Small intestine (tissue), 7 donors: ENCODE data around the gene FXYD1. TPM values are rescaled to one million over a fixed set of nuclear protein-coding genes. Genes with fewer than 3 reads are reported as not detected.

Experiments used
- DNase-seq, 2 donors: peaks; one replicate each; pipeline versions ENCODE4 v3.0.0 to v3.0.0-alpha.2; 2013
- FAIRE-seq: peaks from 2 replicates; lab custom pipeline; 2012; peaks lifted over from hg19 to GRCh38; lab: Jason Lieb, UNC
- H3K27ac ChIP-seq, 3 donors: one replicate each; pipeline ENCODE4 v1.5.1; 2013; ENCODE audit warnings: low read length in 2 of 3, mild to moderate bottlenecking in 2 of 3, control low read depth in 1 of 3, inconsistent platforms in 1 of 3, low read depth in 1 of 3, moderate library complexity in 1 of 3
- H3K27me3 ChIP-seq, 3 donors: one replicate each; pipeline ENCODE4 v1.6.1; 2013; ENCODE audit warnings: low read length in 3 of 3, inconsistent platforms in 1 of 3; ENCODE audit not compliant: control insufficient read depth in 3 of 3, insufficient read depth in 3 of 3
- H3K36me3 ChIP-seq, 3 donors: one replicate each; pipeline ENCODE4 v1.6.1; 2013; ENCODE audit warnings: low read length in 3 of 3, inconsistent platforms in 1 of 3, low read depth in 1 of 3, mild to moderate bottlenecking in 1 of 3, moderate library complexity in 1 of 3; ENCODE audit not compliant: control insufficient read depth in 3 of 3, insufficient read depth in 2 of 3
- H3K4me1 ChIP-seq, 3 donors: one replicate each; pipeline ENCODE4 v1.6.1; 2013; ENCODE audit warnings: low read length in 2 of 3, inconsistent platforms in 1 of 3, low read depth in 1 of 3, mild to moderate bottlenecking in 1 of 3, moderate library complexity in 1 of 3; ENCODE audit not compliant: control insufficient read depth in 3 of 3, insufficient read depth in 2 of 3
- H3K4me3 ChIP-seq, 3 donors: one replicate each; pipeline ENCODE4 v1.5.1; 2013; ENCODE audit warnings: low read length in 3 of 3, control low read depth in 1 of 3, inconsistent platforms in 1 of 3, low read depth in 1 of 3, mild to moderate bottlenecking in 1 of 3, moderate library complexity in 1 of 3
- H3K9me3 ChIP-seq, 2 donors: one replicate each; pipeline ENCODE4 v1.6.1; 2013; ENCODE audit warnings: low read depth in 1 of 2, low read length in 1 of 2; ENCODE audit not compliant: control insufficient read depth in 2 of 2, insufficient read depth in 1 of 2
- WGBS, 3 donors: extraction: QIAGEN DNeasy Blood & Tissue Kit; methylation state at CpG; one replicate each; pipeline ENCODE4 v1.1.7; 2013; 5-methylcytosine and 5-hydroxymethylcytosine counted together
- polyA plus RNA-seq, 4 donors: library from polyadenylated mRNA; stranded (reverse) in 3 of 4; unstranded in 1 of 4; fragments of 200-250 nt in 3 of 4; fragments of 120-200 nt in 1 of 4; gene quantifications; one replicate each; pipeline versions ENCODE4 v1.2.1 to v1.2.3, GENCODE V29; 2013
- donor health status: healthy with polysubstance abuse.
- donor health status: control.
- donor health status: control.
- donor health status: Bipolar disorder and iron deficiency.
- donor health status: healthy.

Gene FXYD1
- polyA plus RNA-seq, 4 donors: 7.3 to 25.4 (median 13.6) TPM; not detected in 1

- Histone ChIP-seq H3K36me3 (no peaks in the 10 kb centered on the region), H3K4me3 (no peak overlapping the region), H3K27ac (no peak overlapping the region), H3K4me1 (peaks cover 0 to 12% (median 2%) of the 10 kb centered on the region in 3 donors), H3K27me3 (no peaks in the 10 kb centered on the region), H3K9me3 (peaks cover 0 to 2% of the 10 kb centered on the region in 2 donors)
- no peak for DNase-seq
- FAIRE-seq: no peak
- 49 to 66% (median 59%) methylated on average over 9 of the region's 9 CpGs for WGBS, 3 donors
These were observed 27.6 kb upstream of the FXYD1 start for GRCh38 chr19:35110974-35111373.

- H3K27ac ChIP-seq: no peak overlapping the region
- no peaks in the 10 kb centered on the region for H3K27me3 ChIP-seq
- no peak overlapping the region for H3K4me3 ChIP-seq
- H3K36me3 ChIP-seq: peaks cover 0 to 4% (median 0%) of the 10 kb centered on the region in 3 donors
- 72 to 86% (median 83%) methylated on average over 15 of the region's 15 CpGs for WGBS, 3 donors
- FAIRE-seq (no peak), DNase-seq (no peak)
- H3K9me3 ChIP-seq: no peaks in the 10 kb centered on the region
- H3K4me1 ChIP-seq: peaks cover 0 to 21% (median 0%) of the 10 kb centered on the region in 3 donors
These were observed 25.5 kb upstream of the FXYD1 start for GRCh38 chr19:35112995-35113688.

- Histone ChIP-seq H3K9me3 (no peaks in the 10 kb centered on the region), H3K4me3 (peak overlapping the region in 2 of 3 donors; percentile 16 to 62), H3K4me1 (peaks cover 0 to 22% (median 0%) of the 10 kb centered on the region in 3 donors), H3K27ac (peak overlapping the region; percentile 24 to 90 (median 28)), H3K27me3 (no peaks in the 10 kb centered on the region), H3K36me3 (peaks cover 0 to 16% (median 0%) of the 10 kb centered on the region in 3 donors)
- no peak for FAIRE-seq
- WGBS, 3 donors: 8 to 10% (median 8%) methylated on average over 23 of the region's 23 CpGs
- DNase-seq: peak; percentile 45 to 92
These were observed 24.1 kb upstream of the FXYD1 start for GRCh38 chr19:35114353-35115176.

- peaks cover 0 to 24% (median 0%) of the 10 kb centered on the region in 3 donors for H3K36me3 ChIP-seq
- peak within 1 kb of the TSS; percentile 37 to 62 (median 41) for H3K4me3 ChIP-seq
- H3K27me3 ChIP-seq: no peaks in the 10 kb centered on the region
- peaks cover 0 to 22% (median 0%) of the 10 kb centered on the region in 3 donors for H3K4me1 ChIP-seq
- H3K9me3 ChIP-seq: no peaks in the 10 kb centered on the region
- DNase-seq (peak; percentile 72 to 77), FAIRE-seq (no peak)
- peak within 1 kb of the TSS; percentile 28 to 90 (median 67) for H3K27ac ChIP-seq
- WGBS, 3 donors: 21 to 54% (median 37%) methylated on average over 14 of the region's 14 CpGs
These were observed 23.3 kb upstream of the FXYD1 start, which contains the start of gene FXYD3 for GRCh38 chr19:35115177-35115951. TSS of gene FXYD3 (plus strand) at chr19:35115823. CDS start at chr19:35119377, 3,554 bp downstream.

- no peaks in the 10 kb centered on the region for H3K27me3 ChIP-seq
- peaks cover 0 to 28% (median 2%) of the 10 kb centered on the region in 3 donors for H3K4me1 ChIP-seq
- H3K27ac ChIP-seq: peak overlapping the region; percentile 28 to 90 (median 67)
- peak; percentile 77 to 85 for DNase-seq
- FAIRE-seq: no peak
- WGBS, 3 donors: 20 to 58% (median 36%) methylated on average over 13 of the region's 13 CpGs
- peaks cover 0 to 33% (median 0%) of the 10 kb centered on the region in 3 donors for H3K36me3 ChIP-seq
- no peaks in the 10 kb centered on the region for H3K9me3 ChIP-seq
- H3K4me3 ChIP-seq: peak overlapping the region; percentile 37 to 62 (median 41)
These were observed 22.4 kb upstream of the FXYD1 start for GRCh38 chr19:35116072-35116801.

GRCh38 chr19:35117116-35117515, 21.5 kb upstream of the FXYD1 start:
- H3K27ac ChIP-seq: peak overlapping the region; percentile 28 to 90 (median 65)
- H3K4me3 ChIP-seq: peak overlapping the region; percentile 37 to 62 (median 41)
- no peak for DNase-seq
- peaks cover 0 to 39% (median 0%) of the 10 kb centered on the region in 3 donors for H3K36me3 ChIP-seq
- no peak for FAIRE-seq
- no peaks in the 10 kb centered on the region for H3K27me3 ChIP-seq
- no peaks in the 10 kb centered on the region for H3K9me3 ChIP-seq
- WGBS, 3 donors: 46 to 82% (median 65%) methylated on average over 8 of the region's 8 CpGs
- peaks cover 0 to 31% (median 2%) of the 10 kb centered on the region in 3 donors for H3K4me1 ChIP-seq

GRCh38 chr19:35117799-35118198, 20.8 kb upstream of the FXYD1 start:
- DNase-seq (peak in 1 of 2 donors; percentile 25), FAIRE-seq (no peak)
- Histone ChIP-seq H3K27ac (peak overlapping the region; percentile 0 to 43 (median 33)), H3K4me3 (peak overlapping the region in 2 of 3 donors; percentile 37 to 62), H3K36me3 (peaks cover 0 to 45% (median 0%) of the 10 kb centered on the region in 3 donors), H3K27me3 (no peaks in the 10 kb centered on the region), H3K4me1 (peaks cover 0 to 34% (median 2%) of the 10 kb centered on the region in 3 donors), H3K9me3 (no peaks in the 10 kb centered on the region)
- WGBS, 3 donors: 60 to 73% (median 66%) methylated on average over 11 of the region's 11 CpGs
